ENCODE results near the gene C14orf93. TPM values are rescaled to one million over a fixed set of nuclear protein-coding genes. Genes with fewer than 3 reads are reported as not detected.

The C14orf93 gene
- total RNA-seq, 4 donors from 2014 or later, result 7.2 to 18.6 (median 10.4) TPM

GRCh38 chr14:23049011-23049410 is 39.1 kb upstream of the C14orf93 start:
- no peaks in the 10 kb centered on the region for H3K9me3 ChIP-seq
- H3K4me3 ChIP-seq, result no peak overlapping the region
- H3K36me3 ChIP-seq, result no peaks in the 10 kb centered on the region
- H3K27ac ChIP-seq, result no peak overlapping the region
- DNase-seq, result no peak
- H3K4me1 ChIP-seq, result no peaks in the 10 kb centered on the region
- TF ChIP-seq POLR2A (IDR thresholded peaks at IDR 0.05), result no peak
- TF ChIP-seq CTCF (IDR thresholded peaks at IDR 0.05), result no peak
- intact Hi-C loops (cut with DNase I; ENCODE audit: low total_unique reads), result no loop called here
- no peaks in the 10 kb centered on the region for H3K27me3 ChIP-seq

GRCh38 chr14:23047751-23048693 is 38.1 kb upstream of the C14orf93 start:
- H3K36me3 ChIP-seq, result no peaks in the 10 kb centered on the region
- no peaks in the 10 kb centered on the region for H3K27me3 ChIP-seq
- intact Hi-C loops (cut with DNase I; ENCODE audit: low total_unique reads), result no loop called here
- TF ChIP-seq CTCF (IDR thresholded peaks at IDR 0.05) (no peak), POLR2A (IDR thresholded peaks at IDR 0.05) (no peak)
- H3K27ac ChIP-seq, result peak overlapping the region in 1 of 2 donors; percentile 52
- no peaks in the 10 kb centered on the region for H3K9me3 ChIP-seq
- no peak for DNase-seq
- H3K4me1 ChIP-seq, result no peaks in the 10 kb centered on the region
- no peak overlapping the region for H3K4me3 ChIP-seq

- H3K9me3 ChIP-seq, result no peaks in the 10 kb centered on the region
- DNase-seq, result no peak
- H3K27me3 ChIP-seq, result no peaks in the 10 kb centered on the region
- H3K27ac ChIP-seq, result peak overlapping the region; percentile 24 to 52
- no peaks in the 10 kb centered on the region for H3K36me3 ChIP-seq
- intact Hi-C loops (cut with DNase I; ENCODE audit: low total_unique reads), result no loop called here
- H3K4me3 ChIP-seq, result no peak overlapping the region
- TF ChIP-seq CTCF (IDR thresholded peaks at IDR 0.05) (no peak), POLR2A (IDR thresholded peaks at IDR 0.05) (no peak)
- H3K4me1 ChIP-seq, result no peaks in the 10 kb centered on the region
These were observed 37.2 kb upstream of the C14orf93 start for GRCh38 chr14:23047034-23047634.

- no peaks in the 10 kb centered on the region for H3K36me3 ChIP-seq
- TF ChIP-seq CTCF (IDR thresholded peaks at IDR 0.05) (no peak), POLR2A (IDR thresholded peaks at IDR 0.05) (no peak)
- H3K4me1 ChIP-seq, result no peaks in the 10 kb centered on the region
- no peaks in the 10 kb centered on the region for H3K27me3 ChIP-seq
- DNase-seq, result peak in 1 of 2 donors; percentile 43
- no peaks in the 10 kb centered on the region for H3K9me3 ChIP-seq
- intact Hi-C loops (cut with DNase I; ENCODE audit: low total_unique reads), result no loop called here
- H3K4me3 ChIP-seq, result no peak overlapping the region
- peak overlapping the region; percentile 36 to 52 for H3K27ac ChIP-seq
These were observed 35.7 kb upstream of the C14orf93 start for GRCh38 chr14:23045419-23046357.

Data from uterus (tissue), 4 donors.